HepG2 (cell line): Measurements from ENCODE around the gene HES1. TPM values are rescaled to one million over a fixed set of nuclear protein-coding genes. Genes with fewer than 3 reads are reported as not detected.

Source experiments
- AGO1 ChIP-seq: fragments of 200-400 bp; formaldehyde crosslinking; IDR thresholded peaks from 2 replicates; pipeline ENCODE4 v1.6.1; 2017; ENCODE audit warnings: mild to moderate bottlenecking, low read depth, low read length, moderate library complexity; ENCODE audit not compliant: poor library complexity, severe bottlenecking
- CEBPB ChIP-seq: IDR thresholded peaks from 2 replicates; pipeline ENCODE4 v1.6.1; 2011; ENCODE audit warnings: low read depth, low read length, improper control_type of control experiment, borderline replicate concordance
- EP300 ChIP-seq, 3 experiments: sonication (generic) in 1 of 3; formaldehyde crosslinking in 1 of 3; IDR thresholded peaks; 2 replicates each; pipeline versions ENCODE4 v1.5.1 to v1.6.1; 2011 to 2020; ENCODE audit warnings: low read depth in 2 of 3, low read length in 2 of 3, borderline replicate concordance in 1 of 3, improper control_type of control experiment in 1 of 3, mild to moderate bottlenecking in 1 of 3, missing genetic modification reagents in 1 of 3, moderate library complexity in 1 of 3
- FOXP1 ChIP-seq, 2 experiments: fragments of 450-650 bp in 1 of 2; IDR thresholded peaks; 2 replicates each; pipeline ENCODE4 v1.6.1; 2017 to 2018; ENCODE audit warnings: antibody characterized with exemption in 1 of 2
- HNF4A ChIP-seq: sonication (generic); formaldehyde crosslinking; IDR thresholded peaks from 2 replicates; pipeline ENCODE4 v1.4.0; 2020; ENCODE audit warnings: missing genetic modification reagents
- JUNB ChIP-seq: sonication (generic); formaldehyde crosslinking; IDR thresholded peaks from 2 replicates; pipeline ENCODE4 v1.8.0; 2022; ENCODE audit warnings: missing genetic modification reagents, mild to moderate bottlenecking, borderline replicate concordance
- NBN ChIP-seq: fragments of 450-650 bp; conservative IDR thresholded peaks from 2 replicates; pipeline ENCODE4 v1.6.1; 2017
- NFE2L1 ChIP-seq: sonication (generic); formaldehyde crosslinking; IDR thresholded peaks from 2 replicates; pipeline ENCODE4 v1.4.0; 2020; ENCODE audit warnings: missing genetic modification reagents, mild to moderate bottlenecking, borderline replicate concordance
- RELA ChIP-seq: sonication (generic); formaldehyde crosslinking; IDR thresholded peaks from 2 replicates; pipeline ENCODE4 v1.4.0; 2020; ENCODE audit warnings: missing genetic modification reagents
- RFXAP ChIP-seq: sonication (generic); formaldehyde crosslinking; IDR thresholded peaks from 2 replicates; pipeline ENCODE4 v1.4.0; 2020; ENCODE audit warnings: missing genetic modification reagents, borderline replicate concordance
- TAF15 ChIP-seq: fragments of 200-400 bp; formaldehyde crosslinking; IDR thresholded peaks from one replicate; pipeline ENCODE4 v1.6.1; 2018; ENCODE audit warnings: mild to moderate bottlenecking, low read depth, low read length; ENCODE audit not compliant: poor library complexity, severe bottlenecking
- ZC3H13 ChIP-seq: sonication (generic); formaldehyde crosslinking; IDR thresholded peaks from 2 replicates; pipeline ENCODE4 v1.8.1; 2023; ENCODE audit warnings: mild to moderate bottlenecking, missing genetic modification reagents, moderate library complexity
- ZEB1 ChIP-seq: IDR thresholded peaks from 2 replicates; pipeline ENCODE4 v1.6.1; 2012; ENCODE audit warnings: mild to moderate bottlenecking, low read depth, inconsistent platforms; ENCODE audit not compliant: insufficient replicate concordance
- ZNF44 ChIP-seq: sonication (generic); formaldehyde crosslinking; IDR thresholded peaks from 2 replicates; pipeline ENCODE4 v1.5.1; 2020; ENCODE audit warnings: mild to moderate bottlenecking, missing genetic modification reagents
- ZNF501 ChIP-seq: sonication (generic); formaldehyde crosslinking; IDR thresholded peaks from 2 replicates; pipeline ENCODE4 v1.5.1; 2020; ENCODE audit warnings: mild to moderate bottlenecking, moderate library complexity, missing genetic modification reagents
- ZNF558 ChIP-seq: sonication (generic); formaldehyde crosslinking; IDR thresholded peaks from 2 replicates; pipeline ENCODE4 v1.9.0; 2022; ENCODE audit warnings: mild to moderate bottlenecking, missing genetic modification reagents, borderline replicate concordance
- ZNF781 ChIP-seq: sonication (generic); formaldehyde crosslinking; IDR thresholded peaks from 2 replicates; pipeline ENCODE4 v1.5.1; 2020; ENCODE audit warnings: borderline replicate concordance, mild to moderate bottlenecking, missing genetic modification reagents; ENCODE audit errors: not compliant biosample characterization
- ZSCAN22 ChIP-seq: sonication (generic); formaldehyde crosslinking; IDR thresholded peaks from 2 replicates; pipeline ENCODE4 v1.4.0; 2020; ENCODE audit warnings: mild to moderate bottlenecking, missing genetic modification reagents
- polyA plus RNA-seq, 8 experiments: library from polyadenylated mRNA; depleted of rRNA in 3 of 8; stranded (reverse) in 7 of 8; unstranded in 1 of 8; fragments of >200 nt; fragmentation: Illumina TruSeq in 4 of 8; extraction: Trizol in 4 of 8; gene quantifications; 2 replicates each; pipeline versions ENCODE4 v1.2.1 to v1.2.3, GENCODE V29; 2011 to 2016; ENCODE audit warnings: low read depth in 4 of 8, missing spikeins in 1 of 8, mixed read lengths in 1 of 8; ENCODE audit not compliant: insufficient read depth in 1 of 8
- total RNA-seq, 5 experiments: library from RNA; depleted of rRNA; stranded (reverse); fragments of >200 nt; fragmentation: Illumina TruSeq; extraction: Trizol; gene quantifications; 2 replicates each; pipeline ENCODE4 v1.2.3, GENCODE V29; 2016; ENCODE audit warnings: low read depth in 1 of 5
- TF ChIP-seq, protein P1 (sequence below): sonication (generic); formaldehyde crosslinking; IDR thresholded peaks from 2 replicates; pipeline ENCODE4 v1.4.0; 2020; ENCODE audit warnings: missing genetic modification reagents
- TF ChIP-seq, protein P2 (sequence below): sonication (generic); formaldehyde crosslinking; IDR thresholded peaks from 2 replicates; pipeline ENCODE4 v1.4.0; 2020; ENCODE audit warnings: mild to moderate bottlenecking, missing genetic modification reagents
- TF ChIP-seq, protein P3 (sequence below): sonication (generic); formaldehyde crosslinking; IDR thresholded peaks from 2 replicates; pipeline ENCODE4 v1.4.0; 2020; ENCODE audit warnings: missing genetic modification reagents
- TF ChIP-seq, protein P4 (sequence below): IDR thresholded peaks from 2 replicates; pipeline ENCODE4 v1.6.1; 2016

Gene HES1
- total and polyA plus RNA-seq, 2 of the 13 experiments (the other 11 are each of a cell fraction or from before 2014, with no cell fraction given) = 15.4 to 19.8 TPM

DNA sequence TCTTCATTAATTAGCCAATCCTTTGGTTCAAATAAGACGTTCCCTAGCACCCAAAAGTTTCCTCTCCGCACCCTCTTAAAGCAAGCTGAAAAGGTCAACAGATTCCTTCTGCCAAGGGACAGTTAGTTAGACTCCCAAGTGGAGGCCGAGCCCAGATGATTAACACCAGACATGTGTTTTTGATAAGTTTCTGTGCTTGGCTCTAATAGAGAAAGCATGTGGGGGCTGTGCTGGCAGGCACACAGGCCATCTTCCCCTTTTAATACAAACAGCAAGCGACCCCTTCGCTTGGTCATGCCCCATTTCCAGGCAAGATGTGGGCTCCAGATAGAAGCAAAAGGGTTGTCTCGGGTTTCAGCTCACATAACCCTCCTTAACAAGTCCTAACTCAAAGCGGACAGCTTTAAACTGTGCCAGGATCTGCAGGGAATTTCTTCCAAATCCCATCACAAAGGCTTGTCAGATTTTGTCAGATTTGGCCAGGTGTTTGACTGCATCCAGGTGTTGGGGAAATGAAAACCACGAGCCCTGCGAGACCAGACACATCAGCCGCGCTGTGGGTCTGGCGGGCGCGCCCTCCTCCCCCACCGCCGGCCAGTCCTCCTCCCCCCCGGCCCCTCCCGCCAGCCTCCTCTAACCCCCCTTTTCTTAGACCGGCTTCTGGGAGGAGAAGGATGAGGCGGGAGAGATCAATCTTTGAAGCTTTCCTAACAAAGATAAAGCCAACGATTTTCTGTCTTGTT, 3.3 kb downstream of the HES1 start (continued):
- TF ChIP-seq, protein P1, sequence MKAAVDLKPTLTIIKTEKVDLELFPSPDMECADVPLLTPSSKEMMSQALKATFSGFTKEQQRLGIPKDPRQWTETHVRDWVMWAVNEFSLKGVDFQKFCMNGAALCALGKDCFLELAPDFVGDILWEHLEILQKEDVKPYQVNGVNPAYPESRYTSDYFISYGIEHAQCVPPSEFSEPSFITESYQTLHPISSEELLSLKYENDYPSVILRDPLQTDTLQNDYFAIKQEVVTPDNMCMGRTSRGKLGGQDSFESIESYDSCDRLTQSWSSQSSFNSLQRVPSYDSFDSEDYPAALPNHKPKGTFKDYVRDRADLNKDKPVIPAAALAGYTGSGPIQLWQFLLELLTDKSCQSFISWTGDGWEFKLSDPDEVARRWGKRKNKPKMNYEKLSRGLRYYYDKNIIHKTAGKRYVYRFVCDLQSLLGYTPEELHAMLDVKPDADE (CRISPR knock-in tag) = no peak
- TF ChIP-seq, protein P2, sequence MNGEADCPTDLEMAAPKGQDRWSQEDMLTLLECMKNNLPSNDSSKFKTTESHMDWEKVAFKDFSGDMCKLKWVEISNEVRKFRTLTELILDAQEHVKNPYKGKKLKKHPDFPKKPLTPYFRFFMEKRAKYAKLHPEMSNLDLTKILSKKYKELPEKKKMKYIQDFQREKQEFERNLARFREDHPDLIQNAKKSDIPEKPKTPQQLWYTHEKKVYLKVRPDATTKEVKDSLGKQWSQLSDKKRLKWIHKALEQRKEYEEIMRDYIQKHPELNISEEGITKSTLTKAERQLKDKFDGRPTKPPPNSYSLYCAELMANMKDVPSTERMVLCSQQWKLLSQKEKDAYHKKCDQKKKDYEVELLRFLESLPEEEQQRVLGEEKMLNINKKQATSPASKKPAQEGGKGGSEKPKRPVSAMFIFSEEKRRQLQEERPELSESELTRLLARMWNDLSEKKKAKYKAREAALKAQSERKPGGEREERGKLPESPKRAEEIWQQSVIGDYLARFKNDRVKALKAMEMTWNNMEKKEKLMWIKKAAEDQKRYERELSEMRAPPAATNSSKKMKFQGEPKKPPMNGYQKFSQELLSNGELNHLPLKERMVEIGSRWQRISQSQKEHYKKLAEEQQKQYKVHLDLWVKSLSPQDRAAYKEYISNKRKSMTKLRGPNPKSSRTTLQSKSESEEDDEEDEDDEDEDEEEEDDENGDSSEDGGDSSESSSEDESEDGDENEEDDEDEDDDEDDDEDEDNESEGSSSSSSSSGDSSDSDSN (CRISPR knock-in tag) = 0 out of 2 replicates have a peak, but pooled peaks have one; percentile 21
- TF ChIP-seq, protein P3, sequence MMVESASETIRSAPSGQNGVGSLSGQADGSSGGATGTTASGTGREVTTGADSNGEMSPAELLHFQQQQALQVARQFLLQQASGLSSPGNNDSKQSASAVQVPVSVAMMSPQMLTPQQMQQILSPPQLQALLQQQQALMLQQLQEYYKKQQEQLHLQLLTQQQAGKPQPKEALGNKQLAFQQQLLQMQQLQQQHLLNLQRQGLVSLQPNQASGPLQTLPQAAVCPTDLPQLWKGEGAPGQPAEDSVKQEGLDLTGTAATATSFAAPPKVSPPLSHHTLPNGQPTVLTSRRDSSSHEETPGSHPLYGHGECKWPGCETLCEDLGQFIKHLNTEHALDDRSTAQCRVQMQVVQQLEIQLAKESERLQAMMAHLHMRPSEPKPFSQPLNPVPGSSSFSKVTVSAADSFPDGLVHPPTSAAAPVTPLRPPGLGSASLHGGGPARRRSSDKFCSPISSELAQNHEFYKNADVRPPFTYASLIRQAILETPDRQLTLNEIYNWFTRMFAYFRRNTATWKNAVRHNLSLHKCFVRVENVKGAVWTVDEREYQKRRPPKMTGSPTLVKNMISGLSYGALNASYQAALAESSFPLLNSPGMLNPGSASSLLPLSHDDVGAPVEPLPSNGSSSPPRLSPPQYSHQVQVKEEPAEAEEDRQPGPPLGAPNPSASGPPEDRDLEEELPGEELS (CRISPR knock-in tag) = no peak
- no peak for TF ChIP-seq CEBPB
- TF ChIP-seq ZC3H13 (CRISPR knock-in tag) = peak; percentile 72; the same call in 1 of the 2 replicates
- no peak for TF ChIP-seq HNF4A (CRISPR knock-in tag)
- no peak for TF ChIP-seq NFE2L1 (CRISPR knock-in tag)
- no peak for TF ChIP-seq NBN
- TF ChIP-seq ZNF781 (CRISPR knock-in tag) = no peak
- no peak for TF ChIP-seq RELA
- TF ChIP-seq JUNB (CRISPR knock-in tag) = no peak
- no peak for TF ChIP-seq RFXAP (CRISPR knock-in tag)
- TF ChIP-seq ZNF558 = no peak
- peak; percentile 75 for TF ChIP-seq AGO1
- TF ChIP-seq ZEB1 = peak; percentile 25
- TF ChIP-seq ZSCAN22 (CRISPR knock-in tag) = no peak
- TF ChIP-seq TAF15 = no peak
- TF ChIP-seq, protein P4, sequence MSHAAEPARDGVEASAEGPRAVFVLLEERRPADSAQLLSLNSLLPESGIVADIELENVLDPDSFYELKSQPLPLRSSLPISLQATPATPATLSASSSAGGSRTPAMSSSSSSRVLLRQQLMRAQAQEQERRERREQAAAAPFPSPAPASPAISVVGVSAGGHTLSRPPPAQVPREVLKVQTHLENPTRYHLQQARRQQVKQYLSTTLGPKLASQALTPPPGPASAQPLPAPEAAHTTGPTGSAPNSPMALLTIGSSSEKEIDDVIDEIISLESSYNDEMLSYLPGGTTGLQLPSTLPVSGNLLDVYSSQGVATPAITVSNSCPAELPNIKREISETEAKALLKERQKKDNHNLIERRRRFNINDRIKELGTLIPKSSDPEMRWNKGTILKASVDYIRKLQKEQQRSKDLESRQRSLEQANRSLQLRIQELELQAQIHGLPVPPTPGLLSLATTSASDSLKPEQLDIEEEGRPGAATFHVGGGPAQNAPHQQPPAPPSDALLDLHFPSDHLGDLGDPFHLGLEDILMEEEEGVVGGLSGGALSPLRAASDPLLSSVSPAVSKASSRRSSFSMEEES (CRISPR knock-in tag) = no peak
- TF ChIP-seq ZNF44 = no peak
- no peak; a peak in 1 of 4 replicates for TF ChIP-seq EP300 (IDR thresholded peaks at IDR 0.05; ENCODE audit: low read depth in 2 of 2, low read length in 2 of 2)
- no peak for TF ChIP-seq EP300 (CRISPR knock-in tag; IDR thresholded peaks at IDR 0.05; ENCODE audit: borderline replicate concordance)
- TF ChIP-seq FOXP1 (IDR thresholded peaks at IDR 0.05) = no peak
- TF ChIP-seq FOXP1 (CRISPR knock-in tag; IDR thresholded peaks at IDR 0.05) = no peak
- TF ChIP-seq ZNF501 (CRISPR knock-in tag) = no peak
